ENCODE measurements around the gene CST11. TPM values are rescaled to one million over a fixed set of nuclear protein-coding genes. Genes with fewer than 3 reads are reported as not detected.

Gene CST11
- total and polyA plus RNA-seq, 12 donors, result not detected

DNA sequence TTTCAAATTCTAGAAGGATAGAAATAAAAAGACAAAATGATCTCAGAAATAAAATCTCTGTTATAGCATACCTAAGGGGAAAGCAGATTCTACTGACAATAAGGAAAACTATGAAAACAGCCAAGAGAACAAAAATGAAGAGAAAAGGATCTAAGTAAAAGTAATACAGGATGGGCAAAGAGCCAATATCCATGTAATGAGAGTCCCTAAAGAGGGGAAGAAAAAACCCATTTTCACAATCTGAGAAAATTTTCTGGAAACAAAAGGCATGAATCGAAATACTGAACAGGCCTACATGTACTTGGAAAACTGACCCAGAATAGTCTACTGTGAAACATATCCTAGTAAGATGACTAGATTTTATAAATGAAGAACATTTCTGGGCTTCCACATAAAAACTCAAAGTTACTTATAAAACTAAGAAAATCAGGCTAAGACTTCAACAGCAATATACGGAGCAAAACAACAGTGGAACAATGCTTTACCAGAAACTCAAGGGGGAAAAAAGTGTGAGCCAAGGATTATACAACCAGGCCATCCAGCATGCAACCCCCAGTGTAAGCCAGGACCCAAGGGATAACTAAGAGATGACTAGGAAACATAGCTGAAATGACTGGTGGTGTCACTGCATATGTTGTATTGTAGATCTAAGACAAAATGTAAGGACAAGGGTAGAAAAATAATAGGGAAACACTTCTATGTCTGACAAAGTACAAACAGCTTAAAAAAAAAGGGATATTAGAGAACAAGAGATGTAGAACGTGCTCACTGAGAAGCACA, 41.6 kb downstream of the CST11 start:
- Histone ChIP-seq H3K4me1 (replicated peaks in 1 of 2) (peaks cover 42 to 81% of the 10 kb centered on the region in 2 donors), H3K4me3 (no peak overlapping the region), H3K27me3 (no peaks in the 10 kb centered on the region), H3K9me3 (replicated peaks in 1 of 3) (no peaks in the 10 kb centered on the region), H3K36me3 (replicated peaks in 1 of 2) (no peaks in the 10 kb centered on the region), H3K27ac (peak overlapping the region in 2 of 5 donors; percentile 11 to 51)
- WGBS, 4 donors, result 85 to 91% (median 90%) methylated on average over 3 of the region's 3 CpGs
- DNase-seq, result no peak
- TF ChIP-seq, protein P1, sequence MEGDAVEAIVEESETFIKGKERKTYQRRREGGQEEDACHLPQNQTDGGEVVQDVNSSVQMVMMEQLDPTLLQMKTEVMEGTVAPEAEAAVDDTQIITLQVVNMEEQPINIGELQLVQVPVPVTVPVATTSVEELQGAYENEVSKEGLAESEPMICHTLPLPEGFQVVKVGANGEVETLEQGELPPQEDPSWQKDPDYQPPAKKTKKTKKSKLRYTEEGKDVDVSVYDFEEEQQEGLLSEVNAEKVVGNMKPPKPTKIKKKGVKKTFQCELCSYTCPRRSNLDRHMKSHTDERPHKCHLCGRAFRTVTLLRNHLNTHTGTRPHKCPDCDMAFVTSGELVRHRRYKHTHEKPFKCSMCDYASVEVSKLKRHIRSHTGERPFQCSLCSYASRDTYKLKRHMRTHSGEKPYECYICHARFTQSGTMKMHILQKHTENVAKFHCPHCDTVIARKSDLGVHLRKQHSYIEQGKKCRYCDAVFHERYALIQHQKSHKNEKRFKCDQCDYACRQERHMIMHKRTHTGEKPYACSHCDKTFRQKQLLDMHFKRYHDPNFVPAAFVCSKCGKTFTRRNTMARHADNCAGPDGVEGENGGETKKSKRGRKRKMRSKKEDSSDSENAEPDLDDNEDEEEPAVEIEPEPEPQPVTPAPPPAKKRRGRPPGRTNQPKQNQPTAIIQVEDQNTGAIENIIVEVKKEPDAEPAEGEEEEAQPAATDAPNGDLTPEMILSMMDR (IDR thresholded peaks at IDR 0.05), result no peak
- no peak for TF ChIP-seq POLR2A (IDR thresholded peaks at IDR 0.05)
- intact Hi-C loops (cut with DNase I), result no loop called here

DNA sequence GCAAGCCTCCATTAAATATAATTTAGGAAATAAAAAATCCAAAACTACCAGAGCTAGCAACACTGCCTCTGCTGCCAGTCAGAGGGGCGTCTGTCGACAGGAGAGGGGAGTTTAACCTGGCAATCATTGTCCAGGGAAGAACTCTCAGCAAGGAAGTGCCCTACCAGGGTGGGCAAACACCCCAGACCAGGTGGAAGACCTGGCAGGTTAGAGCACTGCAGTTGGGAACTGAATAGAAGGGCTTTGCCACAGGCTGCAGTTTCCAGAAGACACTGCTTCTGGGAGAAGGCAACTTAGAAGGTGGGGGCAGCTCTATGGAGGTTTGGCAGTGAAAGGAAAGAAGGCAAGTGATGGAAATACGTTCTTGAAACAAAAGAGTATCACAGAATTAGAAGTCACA, 42.9 kb downstream of the CST11 start:
- Histone ChIP-seq H3K4me1 (replicated peaks in 1 of 2) (peaks cover 44 to 79% of the 10 kb centered on the region in 2 donors), H3K4me3 (no peak overlapping the region), H3K9me3 (replicated peaks in 1 of 3) (no peaks in the 10 kb centered on the region), H3K36me3 (replicated peaks in 1 of 2) (no peaks in the 10 kb centered on the region), H3K27ac (peak overlapping the region in 2 of 5 donors; percentile 60), H3K27me3 (no peaks in the 10 kb centered on the region)
- WGBS, 4 donors, result 79 to 90% (median 88%) methylated on average over 3 of the region's 3 CpGs
- TF ChIP-seq, protein P1 (IDR thresholded peaks at IDR 0.05), result no peak
- TF ChIP-seq POLR2A (IDR thresholded peaks at IDR 0.05), result no peak
- DNase-seq, result no peak
- intact Hi-C loops (cut with DNase I), result no loop called here

DNA sequence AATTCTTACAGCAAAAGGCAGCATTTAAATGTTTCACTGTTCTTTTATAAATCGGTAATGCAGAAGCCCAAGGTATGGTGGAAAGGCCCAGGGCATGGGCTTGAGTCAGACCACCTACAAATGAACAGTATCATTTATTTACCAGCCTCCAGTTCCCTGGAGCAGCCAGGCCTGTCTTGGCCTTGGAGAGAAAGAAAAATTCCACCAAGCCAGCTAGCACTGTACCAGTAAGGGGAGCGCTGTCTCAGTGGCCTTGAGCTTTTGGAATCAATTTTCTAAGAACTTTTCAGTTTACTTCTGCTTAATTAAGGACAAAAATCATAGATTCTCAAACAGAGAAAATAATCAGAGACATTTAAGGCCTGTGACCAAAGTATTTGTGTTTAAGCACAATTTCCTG, 43.7 kb downstream of the CST11 start:
- WGBS, 4 donors, result 51 to 66% (median 60%) methylated on average over 2 of the region's 2 CpGs
- H3K4me1 ChIP-seq (replicated peaks in 1 of 2), result peaks cover 50 to 85% of the 10 kb centered on the region in 2 donors
- H3K4me3 ChIP-seq, result no peak overlapping the region
- no peak for TF ChIP-seq POLR2A (IDR thresholded peaks at IDR 0.05)
- TF ChIP-seq, protein P1 (IDR thresholded peaks at IDR 0.05), result no peak
- H3K36me3 ChIP-seq (replicated peaks in 1 of 2), result no peaks in the 10 kb centered on the region
- no peaks in the 10 kb centered on the region for H3K9me3 ChIP-seq (replicated peaks in 1 of 3)
- H3K27ac ChIP-seq, result peak overlapping the region in 3 of 5 donors; percentile 28 to 60 (median 60)
- DNase-seq, result peak in 3 of 7 donors; percentile 47 to 53 (median 47)
- H3K27me3 ChIP-seq, result no peaks in the 10 kb centered on the region
- intact Hi-C loops (cut with DNase I), result no loop called here

DNA sequence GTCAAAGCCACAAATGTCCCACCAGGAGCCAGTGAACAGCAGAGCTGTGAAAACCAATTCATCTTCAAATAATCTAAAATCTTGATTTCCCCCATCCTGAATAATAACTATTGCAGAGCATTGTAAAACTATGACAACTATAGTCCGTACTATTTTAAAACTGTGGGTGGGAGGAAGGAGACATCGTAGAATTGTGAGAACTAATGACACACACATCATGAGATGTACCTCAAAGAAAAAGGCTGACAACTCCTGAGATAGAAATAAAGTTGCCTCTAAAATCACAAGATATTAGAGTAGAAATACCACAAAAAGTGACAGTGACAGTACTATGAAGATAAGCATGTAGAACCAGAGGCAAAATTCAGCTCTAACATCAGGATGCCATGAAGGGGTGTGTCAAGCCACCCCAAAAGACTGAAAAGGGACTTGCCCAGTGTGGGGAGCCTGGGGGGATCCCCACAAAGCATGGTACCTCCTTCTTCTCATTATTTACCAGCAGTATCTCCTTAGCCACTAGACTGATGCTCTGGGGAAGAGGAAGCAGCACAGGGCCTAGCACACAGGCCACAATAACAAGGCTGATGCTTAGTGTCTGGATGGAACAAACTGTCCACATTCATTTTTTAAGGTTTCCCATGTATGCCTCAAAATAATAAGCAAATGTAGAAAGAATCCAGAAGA, 44.8 kb downstream of the CST11 start:
- peaks cover 50 to 88% of the 10 kb centered on the region in 2 donors for H3K4me1 ChIP-seq (replicated peaks in 1 of 2)
- H3K4me3 ChIP-seq, result no peak overlapping the region
- TF ChIP-seq POLR2A (IDR thresholded peaks at IDR 0.05), result no peak
- TF ChIP-seq, protein P1 (IDR thresholded peaks at IDR 0.05), result no peak
- no peaks in the 10 kb centered on the region for H3K9me3 ChIP-seq (replicated peaks in 1 of 3)
- DNase-seq, result no peak
- no peaks in the 10 kb centered on the region for H3K27me3 ChIP-seq
- intact Hi-C loops (cut with DNase I), result no loop called here
- WGBS, 4 donors, result 53 to 75% (median 68%) methylated on average over 2 of the region's 2 CpGs
- H3K36me3 ChIP-seq (replicated peaks in 1 of 2), result no peaks in the 10 kb centered on the region
- H3K27ac ChIP-seq, result peak overlapping the region in 3 of 5 donors; percentile 51 to 60 (median 60)
